ENCODE results near the gene CD80. TPM values are rescaled to one million over a fixed set of nuclear protein-coding genes. Genes with fewer than 3 reads are reported as not detected.
"Not testable (repeated sequence)": the region's sequence is repeated elsewhere in the genome, so short reads cannot be mapped to it uniquely, and the experiment has no call there.

Gene CD80
- total RNA-seq, 1 donor: not detected

DNA sequence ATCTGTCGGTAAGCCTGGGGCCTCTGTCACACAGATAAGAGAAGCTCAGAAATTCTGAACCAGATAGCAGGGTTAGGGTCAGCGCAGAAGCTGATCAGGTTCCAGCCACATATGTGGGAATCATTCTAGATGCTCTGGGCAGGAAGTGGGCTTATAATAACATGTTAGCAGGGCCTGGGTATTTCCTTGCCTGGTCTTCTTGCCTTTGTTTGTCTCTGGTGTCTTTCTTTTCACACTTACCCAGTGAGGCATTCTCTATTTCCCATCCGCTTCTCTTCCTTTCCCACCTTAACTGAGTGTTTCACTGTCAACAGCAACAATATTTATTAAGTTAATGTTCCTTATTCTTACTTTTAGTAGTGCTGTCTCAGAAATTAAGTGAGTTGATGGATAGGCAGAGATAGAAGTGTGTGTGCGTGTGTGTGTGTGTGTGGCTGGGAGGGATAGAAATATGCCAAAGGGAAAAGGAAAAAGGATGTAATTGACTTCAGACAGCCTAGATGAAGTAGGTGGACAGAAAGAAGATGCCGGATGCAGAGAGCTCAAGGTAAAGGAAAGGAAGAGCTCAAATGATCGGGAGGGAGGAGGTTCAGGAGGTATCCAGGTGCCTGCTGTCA is 40.3 kb upstream of the CD80 start:
- no peak for DNase-seq (ENCODE audit: low read depth)
- no peak overlapping the region for H3K4me3 ChIP-seq (ENCODE audit: low read depth, low read length)
- TF ChIP-seq, protein P1, sequence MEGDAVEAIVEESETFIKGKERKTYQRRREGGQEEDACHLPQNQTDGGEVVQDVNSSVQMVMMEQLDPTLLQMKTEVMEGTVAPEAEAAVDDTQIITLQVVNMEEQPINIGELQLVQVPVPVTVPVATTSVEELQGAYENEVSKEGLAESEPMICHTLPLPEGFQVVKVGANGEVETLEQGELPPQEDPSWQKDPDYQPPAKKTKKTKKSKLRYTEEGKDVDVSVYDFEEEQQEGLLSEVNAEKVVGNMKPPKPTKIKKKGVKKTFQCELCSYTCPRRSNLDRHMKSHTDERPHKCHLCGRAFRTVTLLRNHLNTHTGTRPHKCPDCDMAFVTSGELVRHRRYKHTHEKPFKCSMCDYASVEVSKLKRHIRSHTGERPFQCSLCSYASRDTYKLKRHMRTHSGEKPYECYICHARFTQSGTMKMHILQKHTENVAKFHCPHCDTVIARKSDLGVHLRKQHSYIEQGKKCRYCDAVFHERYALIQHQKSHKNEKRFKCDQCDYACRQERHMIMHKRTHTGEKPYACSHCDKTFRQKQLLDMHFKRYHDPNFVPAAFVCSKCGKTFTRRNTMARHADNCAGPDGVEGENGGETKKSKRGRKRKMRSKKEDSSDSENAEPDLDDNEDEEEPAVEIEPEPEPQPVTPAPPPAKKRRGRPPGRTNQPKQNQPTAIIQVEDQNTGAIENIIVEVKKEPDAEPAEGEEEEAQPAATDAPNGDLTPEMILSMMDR (IDR thresholded peaks at IDR 0.05; ENCODE audit: insufficient read depth, low read length): no peak

- TF ChIP-seq, protein P1 (IDR thresholded peaks at IDR 0.05; ENCODE audit: insufficient read depth, low read length): no peak
- DNase-seq (ENCODE audit: low read depth): no peak
These were observed 39.1 kb upstream of the CD80 start for GRCh38 chr3:119598410-119599098.

GRCh38 chr3:119597548-119598288 is 38.3 kb upstream of the CD80 start, which contains the start of gene PLA1A:
PLA1A (plus strand) TSS chr3:119597885; CDS start chr3:119597914, 29 bp downstream.
- no peak within 1 kb of the TSS for H3K4me3 ChIP-seq (ENCODE audit: low read depth, low read length)
- DNase-seq (ENCODE audit: low read depth): peak; percentile 27
- TF ChIP-seq, protein P1 (IDR thresholded peaks at IDR 0.05; ENCODE audit: insufficient read depth, low read length): no peak

More at GRCh38 chr3:119598410-119599098, 39.1 kb upstream of the CD80 start:
- H3K4me3 ChIP-seq (ENCODE audit: low read depth, low read length): no peak overlapping the region

DNA sequence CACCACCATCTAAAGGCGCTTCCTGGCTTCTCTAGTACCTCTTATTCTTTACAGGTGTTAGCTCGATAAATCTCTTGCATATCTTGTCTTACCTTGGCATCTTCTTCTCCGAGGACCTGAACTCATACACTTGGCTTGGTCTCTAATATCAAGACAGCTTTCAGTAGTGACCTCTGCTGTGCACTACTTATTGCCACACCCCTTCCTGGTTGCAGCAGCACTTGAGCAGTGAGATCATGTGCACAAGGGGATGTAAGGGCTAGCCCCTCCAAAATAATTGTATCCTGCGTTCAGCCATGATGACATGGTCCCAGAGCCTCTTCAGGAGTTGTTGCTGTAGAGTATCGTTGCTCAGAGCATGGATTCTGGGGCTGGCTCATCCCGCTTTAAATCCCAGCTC is 37.0 kb upstream of the CD80 start:
- TF ChIP-seq, protein P1 (IDR thresholded peaks at IDR 0.05; ENCODE audit: insufficient read depth, low read length): no peak
- DNase-seq (ENCODE audit: low read depth): no peak
- H3K4me3 ChIP-seq (ENCODE audit: low read depth, low read length): no peak overlapping the region

DNA sequence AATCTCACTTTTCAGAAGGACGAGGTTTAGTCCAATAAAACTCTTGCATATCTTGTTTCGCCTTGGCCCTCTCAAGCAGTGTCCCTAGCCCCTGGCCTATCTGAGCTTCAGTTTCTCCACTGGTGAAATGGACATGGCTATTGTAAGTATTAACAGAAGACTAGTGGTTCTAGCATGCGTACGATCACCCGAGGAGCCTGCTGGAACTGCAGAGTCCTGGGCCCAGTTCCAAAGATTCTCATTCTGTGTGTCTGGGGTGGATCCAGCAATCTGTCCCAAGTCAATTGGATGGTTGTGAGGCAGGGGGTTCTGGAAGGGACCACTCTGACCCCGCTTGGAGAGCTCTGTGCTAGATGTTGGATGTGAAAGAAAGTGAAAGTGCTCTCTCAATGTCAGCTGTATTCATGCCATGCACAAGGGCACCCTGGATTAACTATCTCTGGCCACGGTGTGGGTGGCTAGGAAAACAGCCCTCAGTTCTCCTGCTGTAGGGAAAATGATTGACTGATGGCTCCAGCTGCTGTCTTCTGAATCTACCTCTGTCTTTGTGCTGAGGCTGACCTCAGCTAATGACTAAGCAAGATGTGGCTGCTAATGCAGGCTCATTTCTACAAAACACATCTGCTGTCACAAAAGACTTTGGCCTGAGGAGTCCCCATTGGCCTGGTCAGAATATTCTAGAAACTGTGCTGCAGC is 36.4 kb upstream of the CD80 start:
- peak overlapping the region; percentile 19 for H3K4me3 ChIP-seq (ENCODE audit: low read depth, low read length)
- DNase-seq (ENCODE audit: low read depth): no peak
- TF ChIP-seq, protein P1 (IDR thresholded peaks at IDR 0.05; ENCODE audit: insufficient read depth, low read length): no peak

GRCh38 chr3:119594929-119595328 is 35.5 kb upstream of the CD80 start:
- H3K4me3 ChIP-seq (ENCODE audit: low read depth, low read length); DNase-seq (ENCODE audit: low read depth): not testable (repeated sequence)

Data from fibroblast of the aortic adventitia (primary cell).